Keratinocyte (primary cell): ENCODE results near the gene PHACTR1. TPM values are rescaled to one million over a fixed set of nuclear protein-coding genes. Genes with fewer than 3 reads are reported as not detected.

ENCODE experiments used
- DNase-seq: peaks from one replicate; pipeline ENCODE4 v3.0.0-alpha.2; 2011; ENCODE audit warnings: low read depth, missing footprints, low spot score
- FAIRE-seq: peaks from 2 replicates; lab custom pipeline; 2011; peaks lifted over from hg19 to GRCh38; lab: Jason Lieb, UNC
- H2AFZ ChIP-seq: 2 replicates; pipeline ENCODE4 v1.6.0; 2012; ENCODE audit warnings: low read length, control low read depth, inconsistent platforms; ENCODE audit not compliant: control insufficient read depth
- H3K27ac ChIP-seq: 2 replicates; pipeline ENCODE4 v1.5.1; 2011; ENCODE audit warnings: low read length; ENCODE audit not compliant: control insufficient read depth, insufficient read depth
- H3K27me3 ChIP-seq: 3 replicates; pipeline ENCODE4 v1.6.0; 2011; ENCODE audit warnings: low read length; ENCODE audit not compliant: control insufficient read depth, insufficient read depth; ENCODE audit errors: extremely low read depth
- H3K36me3 ChIP-seq, 2 experiments: 2 replicates in 1 of 2; 3 replicates in 1 of 2; pipeline ENCODE4 v1.5.1; 2011; ENCODE audit warnings: low read length in 2 of 2, mild to moderate bottlenecking in 1 of 2; ENCODE audit not compliant: control insufficient read depth in 2 of 2, insufficient read depth in 2 of 2; ENCODE audit errors: extremely low read depth in 1 of 2
- H3K4me1 ChIP-seq: 3 replicates; pipeline ENCODE4 v1.5.1; 2011; ENCODE audit warnings: low read length; ENCODE audit not compliant: control insufficient read depth, insufficient read depth; ENCODE audit errors: extremely low read depth
- H3K4me2 ChIP-seq: 3 replicates; pipeline ENCODE4 v1.6.0; 2011; ENCODE audit warnings: low read depth, low read length; ENCODE audit not compliant: control insufficient read depth, insufficient read depth; ENCODE audit errors: extremely low read depth
- H3K4me3 ChIP-seq, 3 experiments: fragments of 200-600 bp in 1 of 3; sonication (generic) in 1 of 3; 2 replicates in 2 of 3; 3 replicates in 1 of 3; pipeline ENCODE4 v1.5.1; 2011 to 2016; ENCODE audit warnings: low read length in 3 of 3, mild to moderate bottlenecking in 3 of 3, control low read depth in 2 of 3, inconsistent platforms in 1 of 3, low read depth in 1 of 3, mixed read lengths in 1 of 3, mixed run types in 1 of 3, moderate library complexity in 1 of 3; ENCODE audit not compliant: control insufficient read depth in 2 of 3, insufficient read depth in 2 of 3; ENCODE audit errors: extremely low read depth in 1 of 3
- H3K79me2 ChIP-seq: 2 replicates; pipeline ENCODE4 v1.6.0; 2012; ENCODE audit warnings: low read length; ENCODE audit not compliant: control insufficient read depth, insufficient read depth
- H3K9ac ChIP-seq: 3 replicates; pipeline ENCODE4 v1.6.0; 2011; ENCODE audit warnings: low read length; ENCODE audit not compliant: control insufficient read depth, insufficient read depth; ENCODE audit errors: extremely low read depth
- H3K9me1 ChIP-seq: 3 replicates; pipeline ENCODE4 v1.6.0; 2011; ENCODE audit warnings: low read length; ENCODE audit not compliant: control insufficient read depth, insufficient read depth; ENCODE audit errors: extremely low read depth
- H3K9me3 ChIP-seq: 2 replicates; pipeline ENCODE4 v1.5.1; 2012; ENCODE audit warnings: low read depth, low read length; ENCODE audit not compliant: control insufficient read depth
- H4K20me1 ChIP-seq: 3 replicates; pipeline ENCODE4 v1.6.0; 2011; ENCODE audit warnings: low read length; ENCODE audit not compliant: control insufficient read depth, insufficient read depth; ENCODE audit errors: extremely low read depth
- CTCF ChIP-seq, 3 experiments: IDR thresholded peaks in 1 of 3; conservative IDR thresholded peaks in 1 of 3; optimal IDR thresholded peaks in 1 of 3; 2 replicates in 2 of 3; 3 replicates in 1 of 3; pipeline versions ENCODE3 to v1.5.1; 2011; ENCODE audit warnings: low read length in 3 of 3, mild to moderate bottlenecking in 3 of 3, moderate library complexity in 2 of 3, control low read depth in 1 of 3, inconsistent platforms in 1 of 3; ENCODE audit not compliant: insufficient read depth in 2 of 3; ENCODE audit errors: extremely low read depth in 1 of 3
- EZH2 ChIP-seq: IDR thresholded peaks from one replicate; pipeline ENCODE4 v1.6.1; 2012; ENCODE audit warnings: inconsistent platforms, mild to moderate bottlenecking, low read length, moderate library complexity
- dilution Hi-C: fragments of 300-500 bp; cut with MboI; formaldehyde crosslinking; loops from one replicate; pipeline ENCODE4 v1.7.0; 2020; ENCODE audit warnings: low sequenced_read_pairs; ENCODE audit not compliant: extremely low pct_ligation_motif_present
- polyA plus RNA-seq, 5 experiments: library from polyadenylated mRNA; depleted of rRNA in 3 of 5; stranded (reverse) in 3 of 5; stranded (forward) in 1 of 5; unstranded in 1 of 5; fragments of >200 nt; gene quantifications; 1 replicate in 1 of 5; 2 replicates in 3 of 5; 3 replicates in 1 of 5; pipeline versions ENCODE4 v1.2.1 to v1.2.3, GENCODE V29; 2011 to 2012; ENCODE audit warnings: missing spikeins in 2 of 5, low read depth in 1 of 5, low replicate concordance in 1 of 5

The PHACTR1 gene
- polyA plus RNA-seq, 1 donor (not counting 4 experiments of a cell fraction or from before 2014, with no cell fraction given), result 0.22 TPM

- dilution Hi-C loops, result no loop called here
- H3K9me1 ChIP-seq, result no peaks in the 10 kb centered on the region
- H3K4me2 ChIP-seq, result no peak overlapping the region
- DNase-seq, result no peak
- no peak overlapping the region for H3K27ac ChIP-seq
- TF ChIP-seq CTCF (optimal IDR thresholded peaks at IDR 0.05 in 1 of 3, IDR thresholded peaks at IDR 0.05 in 1 of 3, conservative IDR thresholded peaks at IDR 0.05 in 1 of 3; ENCODE audit: extremely low read depth in 1 of 3, insufficient read depth in 2 of 3, low read length in 3 of 3) (no peak), EZH2 (no peak)
- H3K79me2 ChIP-seq, result no peaks in the 10 kb centered on the region
- H4K20me1 ChIP-seq, result no peaks in the 10 kb centered on the region
- no peak overlapping the region for H3K4me3 ChIP-seq
- H3K9ac ChIP-seq, result no peak overlapping the region
- no peak overlapping the region for H2AFZ ChIP-seq
- H3K27me3 ChIP-seq, result no peaks in the 10 kb centered on the region
- no peak for FAIRE-seq
- H3K4me1 ChIP-seq, result peaks cover 5% of the 10 kb centered on the region
- H3K9me3 ChIP-seq, result no peaks in the 10 kb centered on the region
- H3K36me3 ChIP-seq, result no peaks in the 10 kb centered on the region
Observed at GRCh38 chr6:13253272-13253671, 536.7 kb downstream of the PHACTR1 start.

GRCh38 chr6:13256266-13257001 lies 539.9 kb downstream of the PHACTR1 start:
- no peak overlapping the region for H3K27ac ChIP-seq
- DNase-seq, result no peak
- no peaks in the 10 kb centered on the region for H3K27me3 ChIP-seq
- no peaks in the 10 kb centered on the region for H3K9me1 ChIP-seq
- no peak overlapping the region for H2AFZ ChIP-seq
- no peak for FAIRE-seq
- no peaks in the 10 kb centered on the region for H3K4me1 ChIP-seq
- no peak overlapping the region for H3K4me3 ChIP-seq
- no peaks in the 10 kb centered on the region for H3K36me3 ChIP-seq
- dilution Hi-C loops, result no loop called here
- H3K79me2 ChIP-seq, result no peaks in the 10 kb centered on the region
- no peak overlapping the region for H3K4me2 ChIP-seq
- H3K9ac ChIP-seq, result no peak overlapping the region
- no peak for TF ChIP-seq CTCF (optimal IDR thresholded peaks at IDR 0.05 in 1 of 3, IDR thresholded peaks at IDR 0.05 in 1 of 3, conservative IDR thresholded peaks at IDR 0.05 in 1 of 3; ENCODE audit: extremely low read depth in 1 of 3, insufficient read depth in 2 of 3, low read length in 3 of 3)
- no peak for TF ChIP-seq EZH2
- no peaks in the 10 kb centered on the region for H4K20me1 ChIP-seq
- no peaks in the 10 kb centered on the region for H3K9me3 ChIP-seq
